ENCODE results near the gene ATG10. TPM values are rescaled to one million over a fixed set of nuclear protein-coding genes. Genes with fewer than 3 reads are reported as not detected.

Gene ATG10
- polyA plus RNA-seq, 1 of the 3 experiments (the other 2 are of a cell fraction) = 3.2 TPM

- Histone ChIP-seq H3K27ac (ENCODE audit: low read depth in 2 of 2, low read length in 1 of 2) (no peak overlapping the region), H3K9me3 (no peaks in the 10 kb centered on the region), H3K9ac (no peak overlapping the region), H3K4me1 (ENCODE audit: control insufficient read depth in 1 of 2, insufficient read depth in 2 of 2, low read depth in 1 of 2, low read length in 1 of 2) (no peaks in the 10 kb centered on the region), H3K4me3 (ENCODE audit: low read depth in 2 of 2, low read length in 1 of 2) (no peak overlapping the region), H3K9me2 (no peaks in the 10 kb centered on the region), H3K79me2 (ENCODE audit: insufficient read depth) (no peaks in the 10 kb centered on the region), H3K27me3 (ENCODE audit: insufficient read depth) (no peaks in the 10 kb centered on the region), H3K36me3 (replicated peaks in 1 of 2; ENCODE audit: control insufficient read depth in 1 of 2, insufficient read depth in 2 of 2, low read length in 1 of 2) (no peaks in the 10 kb centered on the region), H4K20me1 (ENCODE audit: insufficient read depth) (no peaks in the 10 kb centered on the region), H3F3A (replicated peaks; ENCODE audit: insufficient read depth) (peaks cover 3% of the 10 kb centered on the region), H2AFZ (ENCODE audit: low read depth) (no peak overlapping the region), H3K4me2 (no peak overlapping the region)
- ChIA-PET POLR2A (no interaction called here), CTCF (interaction anchor here (1.5 kb wide), 1 partner anchor 16 kb away, joined by 6 read pairs; no protein-coding TSS in a partner anchor)
- TF ChIP-seq IRF3 (IDR thresholded peaks at IDR 0.05; ENCODE audit: low read depth, low read length) (no peak), RCOR1 (IDR thresholded peaks at IDR 0.05; ENCODE audit: low read length) (no peak)
- TF ChIP-seq, protein P1, sequence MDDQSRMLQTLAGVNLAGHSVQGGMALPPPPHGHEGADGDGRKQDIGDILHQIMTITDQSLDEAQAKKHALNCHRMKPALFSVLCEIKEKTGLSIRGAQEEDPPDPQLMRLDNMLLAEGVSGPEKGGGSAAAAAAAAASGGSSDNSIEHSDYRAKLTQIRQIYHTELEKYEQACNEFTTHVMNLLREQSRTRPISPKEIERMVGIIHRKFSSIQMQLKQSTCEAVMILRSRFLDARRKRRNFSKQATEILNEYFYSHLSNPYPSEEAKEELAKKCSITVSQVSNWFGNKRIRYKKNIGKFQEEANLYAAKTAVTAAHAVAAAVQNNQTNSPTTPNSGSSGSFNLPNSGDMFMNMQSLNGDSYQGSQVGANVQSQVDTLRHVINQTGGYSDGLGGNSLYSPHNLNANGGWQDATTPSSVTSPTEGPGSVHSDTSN (IDR thresholded peaks at IDR 0.05) = peak; percentile 89
- DNase-seq = peak; percentile 24
These were observed 323.3 kb downstream of the ATG10 start for GRCh38 chr5:82295144-82295543.

DNA sequence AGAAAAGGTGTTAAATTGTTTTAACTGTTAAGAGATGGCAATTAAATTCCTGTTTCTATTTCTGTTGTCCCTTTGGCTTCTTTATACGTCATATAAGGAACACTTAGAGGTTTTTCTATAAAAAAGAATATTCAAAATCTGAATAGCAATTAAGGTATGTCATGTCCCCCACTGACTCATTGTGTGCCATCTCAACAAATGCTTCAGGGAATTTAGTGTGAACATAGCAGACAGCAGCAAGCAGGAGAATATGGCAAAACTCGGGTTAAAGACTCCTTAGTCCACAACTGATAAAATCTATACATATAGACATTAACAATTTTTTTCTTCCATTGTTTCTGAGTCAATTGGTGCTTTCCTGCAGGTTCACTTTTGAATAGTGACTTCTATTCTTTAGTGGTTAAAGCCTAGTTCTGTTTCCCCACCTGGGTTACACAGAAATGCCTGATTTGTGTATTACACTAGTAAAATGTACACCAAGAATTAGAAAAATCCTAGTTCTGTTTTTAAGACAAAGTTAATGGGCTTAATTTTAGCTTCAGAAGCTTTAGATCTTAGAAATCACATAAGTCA is 324.2 kb downstream of the ATG10 start:
- Histone ChIP-seq H2AFZ (ENCODE audit: low read depth) (no peak overlapping the region), H3F3A (replicated peaks; ENCODE audit: insufficient read depth) (peaks cover 3% of the 10 kb centered on the region), H3K4me3 (ENCODE audit: low read depth in 2 of 2, low read length in 1 of 2) (no peak overlapping the region), H3K36me3 (replicated peaks in 1 of 2; ENCODE audit: control insufficient read depth in 1 of 2, insufficient read depth in 2 of 2, low read length in 1 of 2) (no peaks in the 10 kb centered on the region), H3K79me2 (ENCODE audit: insufficient read depth) (no peaks in the 10 kb centered on the region), H3K9ac (no peak overlapping the region), H4K20me1 (ENCODE audit: insufficient read depth) (no peaks in the 10 kb centered on the region), H3K4me1 (ENCODE audit: control insufficient read depth in 1 of 2, insufficient read depth in 2 of 2, low read depth in 1 of 2, low read length in 1 of 2) (no peaks in the 10 kb centered on the region), H3K9me3 (no peaks in the 10 kb centered on the region), H3K9me2 (no peaks in the 10 kb centered on the region), H3K4me2 (no peak overlapping the region), H3K27ac (ENCODE audit: low read depth in 2 of 2, low read length in 1 of 2) (no peak overlapping the region), H3K27me3 (ENCODE audit: insufficient read depth) (no peaks in the 10 kb centered on the region)
- ChIA-PET POLR2A (no interaction called here), CTCF (no interaction called here)
- 72% methylated on average over 2 of the region's 2 CpGs for WGBS (ENCODE audit: low lambda C conversion rate)
- TF ChIP-seq MAX (IDR thresholded peaks at IDR 0.05; ENCODE audit: low read depth) = no peak
- TF ChIP-seq EZH2phosphoT487 (IDR thresholded peaks at IDR 0.05; ENCODE audit: borderline replicate concordance, low read depth) = no peak
- TF ChIP-seq RFX5 (IDR thresholded peaks at IDR 0.05; ENCODE audit: low read length) = no peak
- TF ChIP-seq, protein P2, sequence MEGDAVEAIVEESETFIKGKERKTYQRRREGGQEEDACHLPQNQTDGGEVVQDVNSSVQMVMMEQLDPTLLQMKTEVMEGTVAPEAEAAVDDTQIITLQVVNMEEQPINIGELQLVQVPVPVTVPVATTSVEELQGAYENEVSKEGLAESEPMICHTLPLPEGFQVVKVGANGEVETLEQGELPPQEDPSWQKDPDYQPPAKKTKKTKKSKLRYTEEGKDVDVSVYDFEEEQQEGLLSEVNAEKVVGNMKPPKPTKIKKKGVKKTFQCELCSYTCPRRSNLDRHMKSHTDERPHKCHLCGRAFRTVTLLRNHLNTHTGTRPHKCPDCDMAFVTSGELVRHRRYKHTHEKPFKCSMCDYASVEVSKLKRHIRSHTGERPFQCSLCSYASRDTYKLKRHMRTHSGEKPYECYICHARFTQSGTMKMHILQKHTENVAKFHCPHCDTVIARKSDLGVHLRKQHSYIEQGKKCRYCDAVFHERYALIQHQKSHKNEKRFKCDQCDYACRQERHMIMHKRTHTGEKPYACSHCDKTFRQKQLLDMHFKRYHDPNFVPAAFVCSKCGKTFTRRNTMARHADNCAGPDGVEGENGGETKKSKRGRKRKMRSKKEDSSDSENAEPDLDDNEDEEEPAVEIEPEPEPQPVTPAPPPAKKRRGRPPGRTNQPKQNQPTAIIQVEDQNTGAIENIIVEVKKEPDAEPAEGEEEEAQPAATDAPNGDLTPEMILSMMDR (IDR thresholded peaks at IDR 0.05) = no peak
- no peak for TF ChIP-seq RCOR1 (IDR thresholded peaks at IDR 0.05; ENCODE audit: low read length)
- TF ChIP-seq NFIC (IDR thresholded peaks at IDR 0.05; ENCODE audit: borderline replicate concordance) = no peak
- no peak for TF ChIP-seq IRF3 (IDR thresholded peaks at IDR 0.05; ENCODE audit: low read depth, low read length)
- no peak for TF ChIP-seq NRF1 (IDR thresholded peaks at IDR 0.05; ENCODE audit: low read depth, low read length)
- no peak for TF ChIP-seq MEF2A (IDR thresholded peaks at IDR 0.05; ENCODE audit: borderline replicate concordance, low read depth)
- DNase-seq = no peak
